ENCODE measurements around the gene MYL1.

The MYL1 gene

GRCh38 chr2:210252699-210253606 is 62.0 kb downstream of the MYL1 start:
- no peaks in the 10 kb centered on the region for H3K27me3 ChIP-seq (replicated peaks in 2 of 5; ENCODE audit: control insufficient read depth in 4 of 5, insufficient read depth in 5 of 5, low read length in 4 of 5)
- CTCF ChIA-PET: interaction anchor here (0.9 kb wide), 1 partner anchor 28 kb away, joined by 3 read pairs; the partner anchor contains the start of gene ACADL

GRCh38 chr2:210250622-210251021 is 64.4 kb downstream of the MYL1 start:
- CTCF ChIA-PET: interaction anchor here (0.5 to 1.8 kb wide), 3 partner anchors 98 to 907 kb away, joined by 3 to 4 read pairs (median 4); no protein-coding TSS in a partner anchor
- H3K4me3 ChIP-seq (ENCODE audit: control insufficient read depth in 1 of 7, extremely low read depth in 1 of 7, insufficient read depth in 4 of 7, low read depth in 2 of 7, low read length in 6 of 7): no peak overlapping the region
- no peak overlapping the region for H3K27ac ChIP-seq (ENCODE audit: insufficient read depth in 1 of 2, low read depth in 1 of 2, low read length in 2 of 2, poor library complexity in 1 of 2, severe bottlenecking in 2 of 2)
- no peaks in the 10 kb centered on the region for H3K4me1 ChIP-seq (ENCODE audit: control extremely low read depth in 1 of 4, control insufficient read depth in 4 of 4, insufficient read depth in 4 of 4, low read length in 3 of 4)
- no peak for DNase-seq
- no peaks in the 10 kb centered on the region for H3K36me3 ChIP-seq (ENCODE audit: control insufficient read depth in 4 of 4, insufficient read depth in 4 of 4, low read length in 3 of 4)
- no peaks in the 10 kb centered on the region for H3K9me3 ChIP-seq (ENCODE audit: control extremely low read depth in 1 of 5, control insufficient read depth in 4 of 5, insufficient read depth in 2 of 5, low read depth in 1 of 5, low read length in 4 of 5)
- WGBS (ENCODE audit: insufficient coverage): no CpG with 5 or more reads among the region's 1 CpG
- POLR2A ChIA-PET: no interaction called here
- H3K27me3 ChIP-seq (replicated peaks in 2 of 5; ENCODE audit: control insufficient read depth in 4 of 5, insufficient read depth in 5 of 5, low read length in 4 of 5): no peaks in the 10 kb centered on the region

More at GRCh38 chr2:210252699-210253606, 62.0 kb downstream of the MYL1 start:
- Histone ChIP-seq H3K36me3 (ENCODE audit: control insufficient read depth in 4 of 4, insufficient read depth in 4 of 4, low read length in 3 of 4) (no peaks in the 10 kb centered on the region), H3K9me3 (ENCODE audit: control extremely low read depth in 1 of 5, control insufficient read depth in 4 of 5, insufficient read depth in 2 of 5, low read depth in 1 of 5, low read length in 4 of 5) (peaks cover 0 to 1% (median 0%) of the 10 kb centered on the region in 5 experiments), H3K27ac (ENCODE audit: insufficient read depth in 1 of 2, low read depth in 1 of 2, low read length in 2 of 2, poor library complexity in 1 of 2, severe bottlenecking in 2 of 2) (no peak overlapping the region), H3K4me1 (ENCODE audit: control extremely low read depth in 1 of 4, control insufficient read depth in 4 of 4, insufficient read depth in 4 of 4, low read length in 3 of 4) (no peaks in the 10 kb centered on the region), H3K4me3 (ENCODE audit: control insufficient read depth in 1 of 7, extremely low read depth in 1 of 7, insufficient read depth in 4 of 7, low read depth in 2 of 7, low read length in 6 of 7) (no peak overlapping the region)
- WGBS (ENCODE audit: insufficient coverage): 95% methylated on average over 6 of the region's 7 CpGs
- POLR2A ChIA-PET: no interaction called here
- DNase-seq: no peak

All from common myeloid progenitor, CD34-positive (primary cell).